Measurements from ENCODE around the gene PSPH. TPM values are rescaled to one million over a fixed set of nuclear protein-coding genes. Genes with fewer than 3 reads are reported as not detected.

PSPH gene
- total RNA-seq, 1 donor, result 1.6 TPM

DNA sequence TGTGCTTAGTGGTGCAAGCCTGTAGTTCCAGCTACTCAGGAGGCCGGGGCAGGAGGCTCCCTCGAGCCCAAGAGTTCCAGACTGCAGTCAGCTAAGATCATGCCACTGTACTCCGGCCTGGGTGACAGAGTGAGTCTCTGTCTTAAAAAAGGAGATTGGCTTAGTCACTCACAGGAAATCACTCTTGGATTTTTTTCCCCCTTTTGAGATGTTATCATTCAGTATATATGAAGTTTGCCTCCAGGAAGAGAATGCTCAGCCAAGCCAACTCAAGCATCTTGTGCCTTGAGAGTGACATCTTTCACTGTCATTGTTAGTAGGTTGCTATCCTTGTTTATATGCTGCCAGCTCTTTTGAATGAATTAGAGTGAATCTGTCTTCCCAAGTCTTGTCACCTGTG, 58.9 kb downstream of the PSPH start:
- Histone ChIP-seq H3K9me3 (ENCODE audit: low read depth, low read length) (no peaks in the 10 kb centered on the region), H3K27me3 (ENCODE audit: insufficient read depth, low read length) (no peaks in the 10 kb centered on the region), H3K4me3 (ENCODE audit: low read length) (no peak overlapping the region), H3K4me1 (ENCODE audit: insufficient read depth, low read length) (no peaks in the 10 kb centered on the region)

DNA sequence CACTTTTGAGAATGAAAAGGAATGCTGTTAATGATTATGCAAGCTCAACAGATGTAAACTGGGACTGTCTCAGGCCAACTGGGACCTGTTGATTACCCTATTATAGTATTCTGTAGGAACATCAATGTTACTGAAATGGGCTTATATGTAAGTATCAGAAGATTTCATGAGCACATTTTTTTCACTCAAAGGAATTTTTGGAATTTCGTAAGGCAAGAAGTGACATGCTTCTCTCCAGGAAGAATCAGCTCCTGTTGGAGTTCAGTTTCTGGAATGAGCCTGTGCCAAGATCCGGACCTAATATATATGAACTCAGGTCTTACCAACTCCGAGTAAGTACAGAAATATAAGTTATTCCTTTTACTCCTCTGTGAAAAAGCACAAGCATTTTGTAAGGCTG, 67.7 kb downstream of the PSPH start:
- H3K27me3 ChIP-seq (ENCODE audit: insufficient read depth, low read length), result no peaks in the 10 kb centered on the region
- no peaks in the 10 kb centered on the region for H3K4me1 ChIP-seq (ENCODE audit: insufficient read depth, low read length)
- no peaks in the 10 kb centered on the region for H3K9me3 ChIP-seq (ENCODE audit: low read depth, low read length)
- no peak overlapping the region for H3K4me3 ChIP-seq (ENCODE audit: low read length)

DNA sequence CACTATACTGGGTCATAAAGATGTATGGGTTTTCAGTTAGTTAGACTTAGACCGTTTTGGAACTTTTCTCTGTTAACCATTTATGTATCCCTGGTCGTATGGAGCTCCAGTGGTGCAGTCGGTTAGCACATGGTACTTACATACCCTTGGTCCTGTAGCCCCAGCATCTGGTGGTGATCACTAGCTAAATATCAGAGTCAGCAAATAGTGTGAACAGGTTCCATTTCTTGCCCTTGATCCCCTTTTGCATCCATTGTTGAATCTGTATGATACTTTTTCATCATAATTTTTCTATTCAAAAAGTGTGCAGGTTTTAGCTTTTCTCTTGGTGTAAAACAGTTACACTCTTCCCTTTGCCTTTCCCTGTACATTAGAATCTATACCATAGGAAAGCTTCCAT, 71.0 kb downstream of the PSPH start:
- H3K9me3 ChIP-seq (ENCODE audit: low read depth, low read length), result no peaks in the 10 kb centered on the region
- H3K27me3 ChIP-seq (ENCODE audit: insufficient read depth, low read length), result no peaks in the 10 kb centered on the region
- no peaks in the 10 kb centered on the region for H3K4me1 ChIP-seq (ENCODE audit: insufficient read depth, low read length)
- no peak overlapping the region for H3K4me3 ChIP-seq (ENCODE audit: low read length)

DNA sequence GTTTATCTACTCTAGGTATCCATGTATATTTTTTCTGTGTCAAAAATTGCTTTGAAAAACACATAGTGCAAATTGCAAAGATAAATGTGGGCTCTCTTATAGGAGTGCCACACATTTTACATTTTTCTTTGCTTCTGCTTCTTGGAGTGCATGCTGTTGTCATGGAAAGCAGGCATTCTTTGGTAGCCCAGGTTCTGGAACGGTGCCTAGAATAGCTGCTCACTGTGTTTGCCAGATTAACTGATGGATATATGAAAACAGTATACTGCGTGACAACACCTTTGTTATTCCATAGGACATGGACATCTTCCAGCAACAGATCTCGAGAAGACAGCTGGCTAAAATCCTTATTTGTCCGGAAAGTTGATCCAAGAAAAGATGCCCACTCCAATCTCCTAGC, 73.4 kb downstream of the PSPH start:
- no peak overlapping the region for H3K4me3 ChIP-seq (ENCODE audit: low read length)
- no peaks in the 10 kb centered on the region for H3K27me3 ChIP-seq (ENCODE audit: insufficient read depth, low read length)
- no peaks in the 10 kb centered on the region for H3K9me3 ChIP-seq (ENCODE audit: low read depth, low read length)
- H3K4me1 ChIP-seq (ENCODE audit: insufficient read depth, low read length), result no peaks in the 10 kb centered on the region

- no peaks in the 10 kb centered on the region for H3K9me3 ChIP-seq (ENCODE audit: low read depth, low read length)
Measured at GRCh38 chr7:55975988-55976633, 75.1 kb downstream of the PSPH start.

DNA sequence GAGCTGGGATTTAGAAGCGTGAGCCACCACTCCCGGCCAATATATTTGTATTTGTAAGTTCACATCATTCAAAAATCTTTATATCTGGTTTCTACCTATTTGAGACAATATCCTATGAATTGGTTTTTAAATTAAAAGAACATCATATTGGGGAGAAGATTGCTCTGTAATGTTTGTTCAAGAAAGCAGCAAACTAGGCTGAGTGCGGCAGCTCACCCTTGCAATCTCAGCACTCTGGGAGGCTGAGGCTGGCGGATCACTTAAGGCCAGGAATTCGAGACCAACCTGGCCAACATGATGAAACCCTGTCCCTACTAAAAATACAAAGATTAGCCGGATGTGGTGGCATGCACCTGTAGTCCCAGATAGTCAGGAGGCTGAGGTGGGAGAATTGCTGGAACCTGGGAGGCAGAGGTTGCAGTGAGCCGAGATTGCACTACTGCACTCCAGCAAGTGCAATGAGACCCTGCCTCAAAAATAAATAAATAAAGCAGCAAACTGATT, 77.4 kb downstream of the PSPH start:
- H3K4me3 ChIP-seq (ENCODE audit: low read length), result no peak overlapping the region
- H3K27me3 ChIP-seq (ENCODE audit: insufficient read depth, low read length), result no peaks in the 10 kb centered on the region

More at GRCh38 chr7:55975988-55976633, 75.1 kb downstream of the PSPH start:
- no peaks in the 10 kb centered on the region for H3K27me3 ChIP-seq (ENCODE audit: insufficient read depth, low read length)
- H3K4me3 ChIP-seq (ENCODE audit: low read length), result no peak overlapping the region
- peaks cover 3% of the 10 kb centered on the region for H3K4me1 ChIP-seq (ENCODE audit: insufficient read depth, low read length)

DNA sequence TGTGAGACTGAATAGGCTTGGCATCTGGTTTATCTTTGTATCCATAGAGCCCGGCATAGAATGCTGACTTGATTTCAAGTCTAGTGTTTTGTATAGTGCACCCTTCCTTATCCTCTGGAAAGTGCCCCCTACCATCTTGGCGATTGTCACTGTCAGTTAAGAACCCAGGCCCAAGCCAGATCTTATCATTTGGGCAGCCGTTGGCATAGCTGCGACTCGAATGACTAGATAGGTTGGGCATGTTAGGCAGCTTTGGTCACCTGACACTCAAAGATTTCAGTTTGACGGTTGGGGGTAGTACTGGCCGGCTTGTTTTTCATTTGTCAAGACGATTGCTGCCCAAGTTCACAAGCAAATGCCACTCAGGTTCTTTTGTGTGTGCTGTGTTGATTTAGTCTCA, 80.3 kb downstream of the PSPH start:
- H3K4me3 ChIP-seq (ENCODE audit: low read length), result no peak overlapping the region
- no peaks in the 10 kb centered on the region for H3K9me3 ChIP-seq (ENCODE audit: low read depth, low read length)
- H3K4me1 ChIP-seq (ENCODE audit: insufficient read depth, low read length), result peaks cover 6% of the 10 kb centered on the region
- H3K27me3 ChIP-seq (ENCODE audit: insufficient read depth, low read length), result no peaks in the 10 kb centered on the region

More for the DNA sequence above, 77.4 kb downstream of the PSPH start:
- Histone ChIP-seq H3K4me1 (ENCODE audit: insufficient read depth, low read length) (peaks cover 3% of the 10 kb centered on the region), H3K9me3 (ENCODE audit: low read depth, low read length) (no peaks in the 10 kb centered on the region)

GRCh38 chr7:55970561-55970960, 80.7 kb downstream of the PSPH start:
- Histone ChIP-seq H3K27me3 (ENCODE audit: insufficient read depth, low read length) (no peaks in the 10 kb centered on the region), H3K9me3 (ENCODE audit: low read depth, low read length) (no peaks in the 10 kb centered on the region), H3K4me1 (ENCODE audit: insufficient read depth, low read length) (peaks cover 10% of the 10 kb centered on the region), H3K4me3 (ENCODE audit: low read length) (no peak overlapping the region)

- H3K9me3 ChIP-seq (ENCODE audit: low read depth, low read length), result no peaks in the 10 kb centered on the region
- no peaks in the 10 kb centered on the region for H3K27me3 ChIP-seq (ENCODE audit: insufficient read depth, low read length)
- H3K4me3 ChIP-seq (ENCODE audit: low read length), result no peak overlapping the region
- H3K4me1 ChIP-seq (ENCODE audit: insufficient read depth, low read length), result peaks cover 18% of the 10 kb centered on the region
Measured at GRCh38 chr7:55969391-55969790, 81.9 kb downstream of the PSPH start.

DNA sequence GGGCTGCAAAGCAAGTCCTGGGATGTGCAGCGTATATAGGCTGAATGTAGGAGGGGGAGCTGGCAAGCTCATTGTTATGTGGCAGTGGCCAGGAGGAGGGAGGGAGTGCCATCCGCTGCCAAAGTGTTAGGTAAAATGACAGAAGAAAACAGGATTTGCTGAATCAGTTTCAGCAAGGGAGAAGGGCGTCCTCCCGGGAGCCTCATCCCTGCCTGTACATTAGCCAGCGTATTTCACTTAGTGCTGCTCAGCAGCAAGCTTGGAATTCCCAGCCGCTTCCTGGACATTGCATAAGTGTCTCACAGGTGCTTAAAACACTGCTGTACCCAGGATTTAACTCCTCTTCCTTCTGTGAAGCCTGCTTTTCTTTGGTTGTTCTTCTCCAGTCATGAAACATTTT, 84.4 kb downstream of the PSPH start:
- Histone ChIP-seq H3K9me3 (ENCODE audit: low read depth, low read length) (no peaks in the 10 kb centered on the region), H3K27me3 (ENCODE audit: insufficient read depth, low read length) (no peaks in the 10 kb centered on the region)

DNA sequence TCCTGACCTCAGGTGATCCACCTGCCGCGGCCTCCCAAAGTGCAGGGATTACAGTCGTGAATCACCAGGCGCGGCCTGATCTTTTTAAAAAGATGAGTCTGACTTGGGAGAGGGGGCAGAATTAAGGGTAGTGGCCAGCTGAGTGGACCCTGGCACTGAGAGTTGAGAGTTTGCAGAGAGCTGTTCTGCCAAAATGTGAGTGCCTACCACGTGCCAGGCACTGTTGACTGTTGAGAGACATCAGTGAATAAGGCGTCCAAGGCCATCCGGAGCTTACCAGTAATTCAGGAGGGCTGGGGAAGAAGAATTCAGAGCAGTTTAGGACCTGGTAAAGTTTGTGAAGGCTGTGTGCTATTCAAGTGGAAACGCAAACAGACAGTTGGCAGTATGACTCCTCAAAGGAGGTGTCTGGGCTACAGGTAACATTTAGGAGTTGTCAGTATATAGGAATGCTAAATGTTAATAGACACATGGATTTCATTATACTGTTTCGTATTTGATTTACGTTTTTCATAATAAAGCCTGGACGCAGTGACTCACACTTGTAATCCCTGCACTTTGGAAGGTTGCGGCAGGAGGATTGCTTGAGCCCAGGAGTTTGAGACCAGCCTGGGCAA, 85.3 kb downstream of the PSPH start:
- Histone ChIP-seq H3K4me3 (ENCODE audit: low read length) (no peak overlapping the region), H3K27me3 (ENCODE audit: insufficient read depth, low read length) (no peaks in the 10 kb centered on the region), H3K9me3 (ENCODE audit: low read depth, low read length) (no peaks in the 10 kb centered on the region), H3K4me1 (ENCODE audit: insufficient read depth, low read length) (peaks cover 25% of the 10 kb centered on the region)

More for the DNA sequence above, 84.4 kb downstream of the PSPH start:
- Histone ChIP-seq H3K4me1 (ENCODE audit: insufficient read depth, low read length) (peaks cover 28% of the 10 kb centered on the region), H3K4me3 (ENCODE audit: low read length) (no peak overlapping the region)

- Histone ChIP-seq H3K4me1 (ENCODE audit: insufficient read depth, low read length) (peaks cover 25% of the 10 kb centered on the region), H3K4me3 (ENCODE audit: low read length) (peak overlapping the region; percentile 47), H3K27me3 (ENCODE audit: insufficient read depth, low read length) (no peaks in the 10 kb centered on the region), H3K9me3 (ENCODE audit: low read depth, low read length) (no peaks in the 10 kb centered on the region)
Measured at GRCh38 chr7:55965100-55965470, 86.2 kb downstream of the PSPH start.

DNA sequence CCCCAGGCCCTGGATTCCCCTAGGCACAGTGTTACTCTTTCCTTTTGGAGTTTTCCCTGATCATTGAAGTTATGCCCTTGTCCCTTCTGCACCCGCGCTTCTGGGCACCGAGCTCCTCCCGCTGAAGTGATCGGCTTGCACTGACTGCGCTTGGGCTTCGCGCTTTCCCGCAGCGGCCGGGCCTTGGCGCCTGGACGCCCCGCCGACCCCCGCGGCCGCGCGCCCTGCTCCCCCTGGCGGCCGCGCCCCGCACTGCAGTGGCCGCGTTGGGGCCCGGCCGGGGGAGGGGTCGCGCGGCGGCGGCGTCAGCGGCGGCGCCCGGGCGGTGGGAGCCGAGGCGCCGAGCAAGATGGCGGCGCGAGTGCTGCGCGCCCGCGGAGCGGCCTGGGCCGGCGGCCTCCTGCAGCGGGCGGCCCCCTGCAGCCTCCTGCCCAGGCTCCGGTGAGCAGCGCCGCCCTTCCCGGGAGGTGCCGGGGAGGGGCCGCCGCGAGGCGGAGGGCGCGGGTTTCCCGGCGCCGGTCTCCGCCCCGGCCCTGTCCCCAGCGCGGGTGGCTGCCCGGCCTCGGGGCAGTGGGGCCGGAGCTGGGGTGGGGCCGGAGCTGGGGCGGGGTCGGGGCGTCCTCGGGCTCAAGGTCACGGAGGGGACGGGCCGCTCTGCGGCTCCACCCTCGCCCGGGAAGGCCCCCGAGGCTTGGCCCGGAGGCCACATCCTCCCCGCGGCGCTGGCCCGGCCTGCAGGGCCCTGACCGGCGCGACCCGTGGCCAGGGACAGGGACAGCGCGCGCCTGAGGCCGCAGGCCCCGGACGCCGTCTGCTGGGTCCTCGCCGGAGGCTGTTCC, 86.8 kb downstream of the PSPH start, which contains the start of gene NIPSNAP2:
Gene NIPSNAP2 (plus strand): TSS at position 325 of the 839 bp plus-strand sequence. CDS start 25 bp downstream, at position 350.
- no peaks in the 10 kb centered on the region for H3K27me3 ChIP-seq (ENCODE audit: insufficient read depth, low read length)
- H3K9me3 ChIP-seq (ENCODE audit: low read depth, low read length), result no peaks in the 10 kb centered on the region
- H3K4me3 ChIP-seq (ENCODE audit: low read length), result peak within 1 kb of the TSS; percentile 47
- H3K4me1 ChIP-seq (ENCODE audit: insufficient read depth, low read length), result peaks cover 25% of the 10 kb centered on the region

GRCh38 chr7:55963584-55964168, 87.6 kb downstream of the PSPH start:
- no peaks in the 10 kb centered on the region for H3K27me3 ChIP-seq (ENCODE audit: insufficient read depth, low read length)
- H3K4me3 ChIP-seq (ENCODE audit: low read length), result peak overlapping the region; percentile 43
- H3K4me1 ChIP-seq (ENCODE audit: insufficient read depth, low read length), result peaks cover 25% of the 10 kb centered on the region
- no peaks in the 10 kb centered on the region for H3K9me3 ChIP-seq (ENCODE audit: low read depth, low read length)

GRCh38 chr7:55962014-55962413, 89.2 kb downstream of the PSPH start:
- Histone ChIP-seq H3K4me3 (ENCODE audit: low read length) (no peak overlapping the region), H3K9me3 (ENCODE audit: low read depth, low read length) (no peaks in the 10 kb centered on the region), H3K27me3 (ENCODE audit: insufficient read depth, low read length) (no peaks in the 10 kb centered on the region), H3K4me1 (ENCODE audit: insufficient read depth, low read length) (peaks cover 25% of the 10 kb centered on the region)

All from mononuclear cell (primary cell).